Thyroid gland (tissue), 4 donors: ENCODE data around the gene TFCP2.

Source experiments
- CTCF ChIP-seq, 6 experiments: fragments of 200-600 bp in 3 of 6; fragments of 450-650 bp in 3 of 6; sonication (generic) in 3 of 6; IDR thresholded peaks; one replicate each; pipeline ENCODE4 v1.5.1; 2016 to 2019; ENCODE audit warnings: antibody characterized with exemption in 6 of 6, mild to moderate bottlenecking in 2 of 6, inconsistent platforms in 1 of 6, moderate library complexity in 1 of 6
- POLR2A ChIP-seq, 2 donors: fragments of 450-650 bp; IDR thresholded peaks; one replicate each; pipeline ENCODE4 v1.6.1; 2017; ENCODE audit warnings: antibody characterized with exemption in 2 of 2, mild to moderate bottlenecking in 2 of 2, moderate library complexity in 1 of 2

- TF ChIP-seq CTCF (IDR thresholded peaks at IDR 0.05) (no peak), POLR2A (IDR thresholded peaks at IDR 0.05) (no peak)
Measured at GRCh38 chr12:51147309-51147708, 25.6 kb downstream of the TFCP2 start.
